GM19035 (cell line): Measurements from ENCODE around the gene IGFLR1.
"Not testable (repeated sequence)": the region's sequence is repeated elsewhere in the genome, so short reads cannot be mapped to it uniquely, and the experiment has no call there.

ENCODE experiments used
- ATAC-seq: cut with Tn5 transposase; IDR thresholded peaks from one replicate; pipeline ENCODE4 v1.9.1; 2021; ENCODE audit not compliant: unreplicated experiment

The IGFLR1 gene

DNA sequence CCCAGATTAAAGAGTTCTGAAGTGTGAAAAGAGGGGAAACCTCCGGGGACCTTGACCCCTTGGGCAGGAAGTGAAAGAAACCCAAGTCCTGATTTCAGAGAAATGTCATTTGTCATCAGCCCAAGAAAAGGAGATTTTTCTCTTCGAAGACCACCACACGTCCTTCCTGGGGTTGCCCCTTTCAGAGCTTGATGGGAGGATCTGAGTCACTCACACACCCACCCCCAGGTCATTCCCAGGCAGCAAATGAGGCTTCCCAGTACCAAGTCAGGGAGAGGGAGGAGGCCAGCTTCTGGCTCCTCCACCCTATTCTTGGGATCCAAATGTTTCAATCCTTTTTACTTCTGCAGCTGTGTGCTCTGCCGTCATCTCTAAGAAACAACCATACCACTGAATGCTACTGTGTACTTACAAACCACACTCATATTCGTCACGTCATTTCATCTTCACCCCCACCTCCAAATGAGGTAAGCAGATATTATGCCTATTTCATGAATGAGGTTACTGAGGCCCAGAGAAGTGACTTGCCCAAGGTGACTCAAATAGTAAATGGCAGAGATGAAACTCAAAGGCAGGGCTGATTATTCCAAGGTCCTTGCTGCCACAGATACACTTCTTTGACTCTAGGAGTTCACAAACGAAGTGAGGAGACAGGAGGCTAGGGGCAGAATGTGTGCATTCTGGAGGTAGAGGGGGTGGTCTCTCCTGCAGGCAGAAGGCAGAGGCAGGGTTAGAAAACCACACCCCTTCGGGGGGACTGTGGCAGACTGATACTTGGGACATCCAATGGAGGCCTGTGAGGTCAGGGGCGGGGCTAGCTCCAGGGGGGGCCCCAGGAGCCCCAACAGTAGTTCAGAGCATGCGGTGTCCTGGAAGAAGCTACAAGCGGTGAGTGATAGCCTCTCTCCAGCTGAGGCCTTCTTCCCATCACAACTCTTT, 29.4 kb downstream of the IGFLR1 start:
- ATAC-seq = no peak

DNA sequence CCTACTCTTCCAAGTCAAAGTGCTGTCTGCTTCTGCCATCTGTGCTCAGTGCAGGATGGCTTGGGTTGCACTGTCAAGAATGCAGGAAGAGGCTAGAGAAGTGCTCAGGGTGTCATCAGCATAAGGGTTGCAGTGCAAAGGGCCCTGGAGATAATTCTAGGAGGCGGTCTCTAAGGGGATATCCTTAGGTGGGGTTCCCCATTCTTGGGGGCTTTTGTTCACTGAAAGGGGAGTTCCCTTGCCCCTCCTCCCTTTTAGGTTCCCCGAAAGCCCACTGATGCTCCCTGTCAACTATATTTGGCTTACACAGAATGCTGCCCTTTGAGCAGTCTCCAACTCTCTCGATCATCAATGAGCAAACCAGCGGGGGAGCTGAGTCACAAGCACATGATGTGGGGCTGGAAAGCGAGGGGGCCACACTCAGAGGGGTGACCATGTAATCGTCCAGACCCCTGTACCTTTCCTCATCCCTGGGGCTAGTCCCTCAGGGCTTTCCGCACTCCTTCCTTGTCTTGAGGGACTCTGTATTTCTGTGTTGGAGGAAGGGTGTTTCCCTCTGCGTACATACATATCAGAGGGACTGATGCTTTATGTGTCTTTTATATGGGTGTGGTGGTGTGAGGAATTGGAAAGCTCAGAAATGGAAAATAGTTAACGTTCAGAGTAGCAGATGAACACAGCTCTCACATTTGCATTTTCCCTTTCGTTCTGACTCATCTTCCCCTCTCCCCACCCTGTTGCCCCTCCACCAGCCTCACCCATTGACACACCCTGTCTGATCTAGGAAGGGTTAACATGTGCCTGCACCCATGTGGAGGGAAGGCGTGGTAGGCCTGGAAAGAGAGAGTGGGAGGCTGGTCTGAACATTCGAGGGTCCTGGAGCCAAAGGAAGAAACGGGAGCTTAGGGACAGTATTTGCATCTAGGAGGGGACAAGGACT, 31.2 kb downstream of the IGFLR1 start:
- peak; percentile 32 for ATAC-seq

DNA sequence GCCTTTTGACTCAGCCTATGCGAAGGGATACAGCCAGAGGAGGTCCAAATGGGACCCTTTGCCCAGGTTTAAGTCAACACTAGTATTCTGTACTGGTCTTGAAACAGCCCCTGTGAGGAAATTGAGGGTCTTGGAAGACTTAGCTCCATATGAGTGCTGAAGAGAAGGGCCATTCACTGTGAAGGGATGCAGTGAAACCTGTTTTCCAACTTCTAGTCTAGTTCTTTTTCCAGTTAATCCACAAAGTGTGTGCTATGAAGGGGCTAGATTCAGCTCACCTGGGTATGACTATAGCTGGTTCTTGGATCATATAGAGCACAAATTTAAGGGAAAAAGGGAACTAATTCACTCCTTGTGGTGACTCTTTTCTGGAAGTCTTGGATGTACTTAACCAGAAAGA, 33.9 kb downstream of the IGFLR1 start:
- ATAC-seq = no peak

DNA sequence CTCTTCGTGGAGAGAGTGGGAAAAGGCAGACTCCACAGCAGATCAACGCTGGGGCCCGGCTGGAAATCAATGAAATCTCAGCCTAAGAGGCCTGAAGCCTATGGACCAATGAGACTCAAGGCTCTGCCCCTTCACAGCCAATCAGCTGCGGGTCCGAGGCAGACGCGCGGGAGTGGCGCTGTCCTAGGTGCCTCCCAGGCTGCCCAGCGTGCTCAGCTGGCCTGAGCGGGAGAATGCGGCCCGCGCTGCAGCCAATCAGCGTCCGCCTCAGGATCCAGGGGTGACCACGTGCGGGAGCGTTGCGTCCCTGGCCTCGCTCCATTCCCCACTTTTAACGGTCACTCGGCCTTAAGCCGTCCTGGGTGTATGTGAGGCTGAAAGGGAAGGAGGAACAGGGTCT, 38.0 kb downstream of the IGFLR1 start, which contains the start of gene ZBTB32:
Gene ZBTB32 (plus strand): TSS at position 341 of the 400 bp plus-strand sequence. CDS start 10,069 bp downstream, outside the sequence.
- no peak for ATAC-seq

DNA sequence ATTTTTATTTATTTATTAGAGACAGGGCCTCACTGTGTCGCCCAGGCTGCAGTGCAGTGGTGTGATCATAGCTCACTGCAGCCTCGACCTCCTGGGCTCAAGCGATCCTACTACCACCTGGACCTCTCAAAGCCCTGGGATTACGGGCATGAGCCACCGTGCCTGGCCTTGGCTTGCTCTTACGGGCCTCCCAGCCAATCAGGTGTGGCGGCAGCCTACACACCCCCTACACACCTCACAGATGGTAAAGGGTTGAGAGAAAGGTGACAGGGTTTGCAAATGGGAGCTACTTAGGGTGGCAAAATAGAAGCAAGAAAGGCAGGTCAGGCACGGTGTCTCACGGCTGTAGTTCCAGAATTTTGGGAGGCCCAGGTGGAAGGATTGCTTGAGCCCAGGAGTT, 38.9 kb downstream of the IGFLR1 start:
- no peak for ATAC-seq

DNA sequence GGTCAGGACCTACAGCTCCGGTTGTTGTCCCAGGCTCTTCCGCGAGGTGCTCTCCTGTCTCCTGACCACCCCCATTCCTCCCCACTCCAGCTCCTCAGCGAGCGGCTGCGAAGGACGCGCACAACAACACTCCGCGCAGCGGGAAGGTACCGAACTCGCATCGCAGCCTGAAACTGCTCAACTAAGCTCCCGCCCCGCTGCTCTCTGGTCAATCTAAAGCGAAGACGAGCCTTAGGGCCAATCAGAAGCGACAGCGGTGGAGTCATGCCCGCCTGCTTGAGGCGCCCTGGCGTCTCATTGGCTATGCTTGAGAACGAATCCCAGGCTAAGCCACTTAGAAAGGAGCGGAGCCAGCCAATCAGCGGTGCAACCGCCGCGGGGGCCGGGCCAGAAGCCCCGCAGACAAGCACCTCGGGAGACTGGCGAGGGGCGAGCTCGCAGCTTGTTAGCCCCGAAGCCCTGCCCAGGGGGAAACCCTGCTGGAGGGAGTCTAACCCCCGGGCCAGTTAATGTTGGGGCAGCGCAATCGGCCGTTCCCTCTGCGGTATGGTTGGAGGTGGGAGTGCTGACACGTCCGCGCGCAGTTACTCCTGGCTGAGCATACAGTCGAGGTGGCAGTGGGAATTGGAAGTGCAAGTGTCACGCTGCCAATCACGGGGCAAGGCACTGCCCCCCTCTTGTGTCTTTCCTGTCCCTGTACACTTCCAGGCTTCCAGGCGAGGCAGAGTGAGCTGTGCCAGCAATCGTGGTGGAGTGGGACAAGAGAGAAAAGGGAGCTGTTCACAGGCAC, 39.8 kb downstream of the IGFLR1 start:
- peak; percentile 90 for ATAC-seq

DNA sequence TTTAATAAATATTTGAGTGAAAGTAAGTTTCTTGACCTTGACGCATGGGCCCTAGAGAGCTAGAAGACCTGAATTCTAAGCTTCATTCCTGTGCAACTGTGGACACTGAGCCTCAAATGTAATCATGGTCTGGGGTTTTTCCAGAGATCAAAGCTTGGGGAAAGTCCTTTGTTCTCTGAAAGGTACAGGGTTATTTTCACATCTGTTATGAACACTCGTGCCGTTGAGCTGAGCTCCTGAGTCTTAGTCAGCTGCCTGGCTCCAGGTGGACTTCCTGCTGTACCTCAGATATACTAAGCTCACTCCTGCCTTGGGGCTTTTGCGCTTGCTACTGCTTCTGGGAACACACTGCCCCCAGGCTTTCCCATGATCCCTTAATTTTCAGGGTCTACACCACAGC, 45.4 kb downstream of the IGFLR1 start:
- no peak for ATAC-seq

DNA sequence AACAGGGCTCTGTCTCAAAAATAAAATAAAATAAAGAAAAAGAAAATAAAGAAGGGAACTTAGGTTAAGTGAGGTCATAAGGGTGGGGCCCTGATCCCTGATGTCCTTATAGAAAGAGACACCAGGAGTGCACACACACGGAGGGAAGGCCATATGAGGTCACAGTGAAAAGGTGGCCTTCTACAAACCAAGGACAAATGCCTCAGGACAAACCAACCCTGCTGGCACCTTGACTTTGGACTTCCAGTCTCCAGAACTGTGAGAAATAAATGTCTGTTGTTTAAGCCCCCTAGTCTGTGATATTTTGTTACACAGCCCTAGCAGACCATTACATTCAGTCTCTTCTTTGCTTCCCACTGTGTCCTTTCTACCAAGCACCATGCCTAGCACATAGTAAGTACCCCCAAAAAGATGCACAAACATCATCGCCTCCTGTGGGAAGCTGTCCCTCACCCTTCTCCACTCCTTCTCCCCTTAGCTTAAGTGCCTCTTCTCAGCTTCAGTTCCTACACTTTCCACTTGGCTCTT, 46.3 kb downstream of the IGFLR1 start:
- ATAC-seq = no peak

DNA sequence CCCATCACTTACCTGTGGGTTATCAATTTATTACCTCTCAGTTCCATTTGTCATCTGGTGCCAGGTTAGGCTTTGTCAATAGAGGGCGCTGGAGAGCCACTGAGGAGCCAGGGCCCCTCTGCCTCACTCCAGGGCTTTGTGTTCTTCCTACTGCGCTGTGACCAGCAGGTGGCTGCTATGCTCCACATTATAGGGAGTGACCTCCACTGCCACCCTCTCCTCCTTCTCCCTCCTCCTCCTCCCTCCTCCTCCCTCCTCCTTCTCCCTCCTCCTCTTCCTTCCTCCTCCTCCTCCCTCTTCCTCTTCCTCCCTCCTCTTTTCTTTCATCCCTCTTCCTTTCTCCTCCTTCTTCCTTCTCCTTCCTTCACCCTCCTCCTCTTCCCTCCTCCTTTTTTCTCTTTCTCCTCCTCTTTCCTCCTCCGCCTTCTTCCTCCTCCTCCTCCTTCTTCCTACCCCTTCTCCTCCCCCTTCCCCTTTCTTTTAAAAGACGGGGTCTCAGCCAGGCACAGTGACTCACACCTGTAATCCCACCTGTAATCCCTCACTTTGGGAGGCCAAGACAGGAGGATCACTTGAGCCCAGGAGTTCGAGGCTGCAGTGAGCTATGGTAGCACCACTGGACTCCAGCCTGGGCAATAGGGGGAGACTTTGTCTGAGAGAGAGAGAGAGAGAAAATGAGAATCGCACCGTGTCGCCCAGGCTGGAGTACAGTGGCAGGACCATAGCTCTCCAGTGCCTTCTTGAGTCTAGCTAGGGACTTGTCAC, 48.2 kb downstream of the IGFLR1 start:
- ATAC-seq = peak; percentile 85

DNA sequence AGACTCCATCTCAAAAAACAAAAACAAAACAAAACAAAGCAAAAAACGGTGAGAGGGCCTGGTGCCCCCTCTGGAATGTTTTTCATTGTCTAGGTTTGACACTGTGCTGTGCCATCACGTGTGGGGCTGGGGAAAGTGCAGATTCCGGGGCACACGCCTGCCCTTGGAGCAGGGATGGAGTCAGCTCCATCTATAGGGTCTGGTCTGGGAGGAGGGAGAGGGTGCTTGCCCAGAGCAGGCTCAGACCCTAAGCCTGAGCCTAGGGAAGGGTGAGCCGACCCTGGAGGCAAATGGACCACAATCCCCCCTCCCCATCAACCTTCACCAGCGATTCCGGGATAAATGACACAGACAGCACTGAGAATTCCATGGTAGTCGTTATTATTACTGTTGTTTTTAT, 48.8 kb downstream of the IGFLR1 start:
- ATAC-seq = no peak

DNA sequence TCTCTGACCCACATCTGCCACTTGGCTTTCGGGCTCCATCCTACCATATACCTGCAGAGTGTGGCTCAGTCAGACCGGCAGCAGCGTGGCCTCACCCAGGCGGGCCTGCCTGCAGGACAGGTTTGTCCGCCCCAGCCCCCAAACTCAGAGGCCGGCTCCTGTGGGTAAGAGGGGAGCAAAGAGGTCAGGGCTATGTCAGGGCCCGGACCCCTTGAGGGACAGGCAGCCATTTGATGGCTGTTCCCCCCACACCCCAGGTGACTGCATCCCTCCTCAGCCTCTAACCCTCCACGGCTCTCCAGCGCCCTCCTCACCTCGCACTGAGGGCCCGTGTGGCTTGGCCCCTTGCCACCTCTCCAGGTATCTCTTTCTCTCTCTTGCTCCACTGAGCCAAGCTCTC, 50.2 kb downstream of the IGFLR1 start:
- ATAC-seq = no peak

DNA sequence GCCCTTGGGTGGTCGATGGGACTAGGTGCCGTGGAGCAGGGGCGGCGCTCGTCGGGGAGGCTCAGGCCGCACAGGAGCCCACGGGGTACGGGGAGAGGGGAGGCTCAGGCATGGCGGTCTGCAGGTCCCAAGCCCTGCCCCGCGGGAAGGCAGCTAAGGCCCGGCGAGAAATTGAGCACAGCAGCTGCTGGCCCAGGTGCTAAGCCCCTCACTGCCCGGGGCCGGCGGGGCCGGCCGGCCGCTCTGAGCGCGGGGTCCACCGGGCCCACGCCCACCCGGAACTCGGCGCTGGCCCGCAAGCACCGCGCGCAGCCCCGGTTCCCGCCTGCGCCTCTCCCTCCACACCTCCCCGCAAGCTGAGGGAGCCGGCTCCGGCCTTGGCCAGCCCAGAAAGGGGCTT, 51.1 kb downstream of the IGFLR1 start:
- not testable (repeated sequence) for ATAC-seq

DNA sequence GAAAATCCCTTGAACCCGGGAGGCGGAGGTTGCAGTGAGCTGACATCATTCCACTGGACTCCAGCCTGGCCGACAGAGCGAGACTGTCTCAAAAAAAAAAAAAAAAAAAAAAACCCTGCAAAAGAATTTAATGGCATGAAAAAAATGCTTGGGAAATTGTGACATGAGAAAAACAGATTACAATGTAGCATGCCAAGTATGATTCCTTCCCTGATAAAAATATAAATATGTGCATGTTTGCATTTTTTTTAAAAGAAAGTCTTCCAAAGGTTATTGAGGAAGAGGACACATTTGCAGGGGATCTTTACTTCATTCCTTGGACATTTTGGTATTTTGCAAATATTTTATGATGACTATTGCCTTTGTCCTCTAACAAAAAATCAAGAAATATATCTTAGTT, 52.4 kb downstream of the IGFLR1 start:
- no peak for ATAC-seq
